K562 (cell line): ENCODE measurements around the gene FKBP8. TPM values are rescaled to one million over a fixed set of nuclear protein-coding genes. Genes with fewer than 3 reads are reported as not detected.
A peak's percentile ranks its signal among the peaks of the same experiment; 100 is the strongest.

Experiments
- BRCA1 ChIP-seq, 2 experiments: fragments of 450-650 bp in 1 of 2; sonication (generic) in 1 of 2; formaldehyde crosslinking in 1 of 2; IDR thresholded peaks; 2 replicates each; pipeline versions ENCODE4 v1.5.0 to v1.6.1; 2017 to 2020; ENCODE audit warnings: mild to moderate bottlenecking in 1 of 2, missing genetic modification reagents in 1 of 2
- EWSR1 ChIP-seq: fragments of 450-650 bp; IDR thresholded peaks from 2 replicates; pipeline ENCODE4 v1.6.1; 2018; ENCODE audit warnings: borderline replicate concordance, mild to moderate bottlenecking, low read depth, moderate library complexity; ENCODE audit not compliant: partially characterized antibody
- HSF4 ChIP-seq: fragments of 250-450 bp; sonication (Bioruptor Pico); IDR thresholded peaks from 2 replicates; pipeline ENCODE4 v2.1.2; 2022; ENCODE audit warnings: mild to moderate bottlenecking, moderate library complexity, borderline replicate concordance
- MEF2A ChIP-seq: IDR thresholded peaks from 2 replicates; pipeline ENCODE4 v1.6.1; 2011; ENCODE audit warnings: low read depth, mild to moderate bottlenecking, low read length, moderate library complexity; ENCODE audit not compliant: control insufficient read depth
- MGA ChIP-seq: fragments of 450-650 bp; IDR thresholded peaks from 2 replicates; pipeline ENCODE4 v1.6.1; 2016; ENCODE audit warnings: mild to moderate bottlenecking, moderate library complexity
- NCOA4 ChIP-seq: fragments of 450-650 bp; IDR thresholded peaks from 2 replicates; pipeline ENCODE4 v1.6.1; 2018; ENCODE audit warnings: mild to moderate bottlenecking; ENCODE audit not compliant: partially characterized antibody
- PTTG1 ChIP-seq: fragments of 450-650 bp; IDR thresholded peaks from 2 replicates; pipeline ENCODE4 v1.6.1; 2016; ENCODE audit warnings: low read depth, mild to moderate bottlenecking, missing genetic modification characterization, missing compliant biosample characterization
- RAD51 ChIP-seq: fragments of 450-650 bp; IDR thresholded peaks from 2 replicates; pipeline ENCODE4 v1.7.1; 2016; ENCODE audit warnings: low read depth, mild to moderate bottlenecking, borderline replicate concordance
- SRSF7 ChIP-seq: fragments of 200-400 bp; formaldehyde crosslinking; optimal IDR thresholded peaks from 2 replicates; pipeline ENCODE3; 2017; ENCODE audit warnings: mild to moderate bottlenecking, low read depth, low read length
- ZBTB17 ChIP-seq: fragments of 450-650 bp; formaldehyde crosslinking; IDR thresholded peaks from 2 replicates; pipeline ENCODE4 v1.4.0; 2020; ENCODE audit warnings: mild to moderate bottlenecking
- ZC3H8 ChIP-seq: fragments of 450-650 bp; IDR thresholded peaks from 2 replicates; pipeline ENCODE4 v1.6.1; 2017
- ZNF583 ChIP-seq: fragments of 250-450 bp; sonication (Bioruptor Pico); IDR thresholded peaks from 2 replicates; pipeline ENCODE4 v1.4.0; 2020
- ZNF77 ChIP-seq: fragments of 250-450 bp; sonication (Bioruptor Pico); IDR thresholded peaks from 2 replicates; pipeline ENCODE4 v1.5.0; 2020
- polyA plus RNA-seq, 8 experiments: library from polyadenylated mRNA; depleted of rRNA in 4 of 8; stranded (reverse) in 5 of 8; unstranded in 3 of 8; fragments of >200 nt; fragmentation: Nextera tagmentation in 2 of 8; fragmentation: Illumina TruSeq in 1 of 8; extraction: Ambion mirVana in 2 of 8; extraction: Trizol in 1 of 8; gene quantifications; 2 replicates each; pipeline versions ENCODE4 v1.2.1 to v1.2.3, GENCODE V29; 2011 to 2014; ENCODE audit warnings: inconsistent platforms in 1 of 8, missing spikeins in 1 of 8
- total RNA-seq, 7 experiments: library from RNA; depleted of rRNA in 6 of 7; stranded (reverse); fragments of >200 nt in 6 of 7; fragmentation: Illumina TruSeq in 2 of 7; extraction: Trizol in 2 of 7; gene quantifications; 2 replicates each; pipeline versions ENCODE4 v1.2.1 to v1.2.3, GENCODE V29; 2011 to 2021; ENCODE audit warnings: low replicate concordance in 1 of 7
- TF ChIP-seq, protein P1 (sequence below): fragments of 250-450 bp; sonication (Bioruptor Pico); IDR thresholded peaks from 2 replicates; pipeline ENCODE4 v1.8.0; 2021; ENCODE audit warnings: borderline replicate concordance, mild to moderate bottlenecking, moderate library complexity; ENCODE audit not compliant: poor library complexity, severe bottlenecking
- TF ChIP-seq, protein P2 (sequence below): fragments of 450-650 bp; IDR thresholded peaks from 2 replicates; pipeline ENCODE4 v1.6.1; 2014; ENCODE audit warnings: low read depth, mild to moderate bottlenecking, moderate library complexity, borderline replicate concordance

Gene FKBP8
- total and polyA plus RNA-seq, 9 of the 15 experiments (the other 6 are each of a cell fraction or from before 2014, with no cell fraction given), result 0.46 to 236 (median 104) TPM

DNA sequence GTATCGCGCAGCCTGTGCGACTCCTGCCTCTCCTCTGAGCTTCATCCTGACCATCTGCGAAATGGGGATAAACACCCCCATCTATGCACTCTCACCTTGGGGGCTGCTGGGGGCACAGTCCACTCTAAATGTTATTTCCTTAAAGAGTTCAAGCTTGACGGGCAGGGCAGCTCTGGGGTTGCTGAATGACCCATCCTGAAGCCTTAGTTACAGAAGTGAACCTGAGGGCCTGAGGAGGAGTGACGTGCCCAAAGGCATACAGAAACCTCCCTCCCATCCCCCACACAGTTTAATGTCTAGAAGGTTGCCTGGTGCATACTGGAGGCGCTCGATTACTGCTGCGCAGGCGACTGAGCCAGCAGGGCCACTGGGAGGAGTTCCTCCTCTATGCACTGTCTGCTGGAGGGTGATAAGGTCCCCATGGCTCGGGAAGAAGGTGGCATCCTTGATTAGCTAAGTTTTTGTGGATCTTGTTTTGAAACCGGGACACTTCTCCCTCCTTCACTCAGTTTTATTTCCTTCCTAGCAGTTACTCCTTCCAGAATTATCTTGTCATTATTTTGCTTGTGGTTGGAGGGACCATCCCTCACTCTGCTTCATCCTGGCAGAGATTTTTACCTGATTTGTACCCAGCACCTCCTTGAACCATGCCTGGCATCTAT is 572 bp upstream of the FKBP8 start (continued):
- TF ChIP-seq MGA (no peak), BRCA1 (IDR thresholded peaks at IDR 0.05) (no peak), BRCA1 (CRISPR knock-in tag; IDR thresholded peaks at IDR 0.05) (no peak), NCOA4 (no peak), MEF2A (peak; percentile 67), RAD51 (no peak; the same call in 1 of the 2 replicates), ZNF77 (CRISPR knock-in tag) (no peak), SRSF7 (no peak), PTTG1 (tag) (no peak), HSF4 (CRISPR knock-in tag) (no peak), ZC3H8 (no peak), EWSR1 (no peak), ZBTB17 (peak; percentile 76), ZNF583 (no peak)
- TF ChIP-seq, protein P1, sequence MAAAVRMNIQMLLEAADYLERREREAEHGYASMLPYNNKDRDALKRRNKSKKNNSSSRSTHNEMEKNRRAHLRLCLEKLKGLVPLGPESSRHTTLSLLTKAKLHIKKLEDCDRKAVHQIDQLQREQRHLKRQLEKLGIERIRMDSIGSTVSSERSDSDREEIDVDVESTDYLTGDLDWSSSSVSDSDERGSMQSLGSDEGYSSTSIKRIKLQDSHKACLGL (CRISPR knock-in tag), result no peak
- TF ChIP-seq, protein P2, sequence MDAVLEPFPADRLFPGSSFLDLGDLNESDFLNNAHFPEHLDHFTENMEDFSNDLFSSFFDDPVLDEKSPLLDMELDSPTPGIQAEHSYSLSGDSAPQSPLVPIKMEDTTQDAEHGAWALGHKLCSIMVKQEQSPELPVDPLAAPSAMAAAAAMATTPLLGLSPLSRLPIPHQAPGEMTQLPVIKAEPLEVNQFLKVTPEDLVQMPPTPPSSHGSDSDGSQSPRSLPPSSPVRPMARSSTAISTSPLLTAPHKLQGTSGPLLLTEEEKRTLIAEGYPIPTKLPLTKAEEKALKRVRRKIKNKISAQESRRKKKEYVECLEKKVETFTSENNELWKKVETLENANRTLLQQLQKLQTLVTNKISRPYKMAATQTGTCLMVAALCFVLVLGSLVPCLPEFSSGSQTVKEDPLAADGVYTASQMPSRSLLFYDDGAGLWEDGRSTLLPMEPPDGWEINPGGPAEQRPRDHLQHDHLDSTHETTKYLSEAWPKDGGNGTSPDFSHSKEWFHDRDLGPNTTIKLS, result peak; percentile 77; the same call in 1 of the 2 replicates
